ENCODE measurements around the gene ADAM12.

Gene ADAM12

DNA sequence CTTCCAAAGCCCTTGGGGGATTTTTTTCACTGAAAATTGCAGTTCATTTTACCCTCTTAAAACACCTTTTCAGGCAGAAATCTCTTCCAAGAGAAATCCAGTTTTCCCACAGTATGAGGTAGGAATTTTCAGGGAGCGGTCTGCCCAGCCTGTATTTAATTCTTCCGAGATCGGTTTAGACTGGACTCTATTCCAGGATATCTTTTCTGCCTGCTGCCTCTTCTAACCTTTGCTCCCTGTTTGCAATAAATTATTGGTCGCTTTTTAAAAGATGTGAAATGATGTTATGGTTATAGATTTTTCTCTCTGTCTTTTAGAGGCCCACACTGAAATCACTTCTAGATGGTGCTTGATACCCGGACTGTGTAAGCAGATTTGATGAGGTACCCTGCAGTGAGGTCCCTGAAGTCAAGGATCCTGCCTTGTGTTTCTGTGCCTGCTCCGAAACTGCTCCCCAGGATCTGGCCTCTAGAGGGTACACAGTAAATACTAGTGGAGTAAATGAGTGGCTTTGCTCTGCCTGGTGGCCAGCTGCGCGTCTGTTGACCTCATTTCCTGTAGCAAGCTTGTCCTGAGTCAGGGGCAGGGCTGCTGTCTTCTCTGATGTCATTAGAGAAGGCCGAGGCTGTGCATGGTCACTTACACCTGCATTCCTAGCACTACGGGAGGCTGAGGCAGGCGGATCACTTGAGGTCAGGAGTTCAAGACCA is 300.3 kb downstream of the ADAM12 start:
- no peak for DNase-seq (ENCODE audit: low read depth in 2 of 2)

- no peak for DNase-seq (ENCODE audit: low read depth in 2 of 2)
Measured at GRCh38 chr10:126087153-126087680, 301.1 kb downstream of the ADAM12 start.

DNA sequence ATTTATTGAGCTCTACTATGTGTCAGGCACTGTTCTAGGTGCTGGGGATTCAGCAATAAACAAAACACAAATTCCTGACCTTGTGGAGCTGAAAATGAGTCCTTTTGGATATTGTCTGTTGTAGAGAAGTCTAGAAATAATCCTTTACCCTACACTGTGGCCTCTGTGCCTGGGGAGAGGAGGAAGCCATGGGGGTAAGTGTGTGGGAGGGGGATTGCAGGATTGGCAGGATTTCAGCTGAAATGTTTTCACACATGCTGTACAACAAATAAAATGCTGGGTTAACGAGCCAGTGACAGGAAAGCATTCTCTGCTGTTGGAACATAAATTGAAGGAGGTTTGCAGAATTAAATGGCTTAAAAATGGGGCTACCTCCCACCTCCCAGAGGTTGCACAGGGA is 302.5 kb downstream of the ADAM12 start:
- no peak for DNase-seq (ENCODE audit: low read depth in 2 of 2)

DNA sequence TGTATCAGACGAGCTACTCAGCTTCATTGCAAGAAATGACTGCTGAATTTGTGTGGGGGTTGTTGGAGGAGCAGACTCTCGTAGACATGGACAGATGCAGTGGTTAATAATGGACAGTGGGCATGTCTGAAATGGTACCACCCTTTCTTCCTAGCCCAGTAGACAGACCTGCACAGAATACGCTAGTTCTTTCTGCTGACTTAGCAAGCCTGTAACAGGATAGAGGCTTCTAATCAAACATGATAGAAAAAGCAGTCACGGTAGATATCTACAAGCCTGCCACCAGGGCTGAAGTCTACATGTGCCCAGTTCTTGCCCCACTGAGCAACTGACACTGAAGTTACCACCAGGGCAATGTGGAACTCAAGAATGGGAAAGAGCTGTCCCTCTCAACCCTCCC is 303.9 kb downstream of the ADAM12 start:
- DNase-seq (ENCODE audit: low read depth in 2 of 2) = no peak

DNA sequence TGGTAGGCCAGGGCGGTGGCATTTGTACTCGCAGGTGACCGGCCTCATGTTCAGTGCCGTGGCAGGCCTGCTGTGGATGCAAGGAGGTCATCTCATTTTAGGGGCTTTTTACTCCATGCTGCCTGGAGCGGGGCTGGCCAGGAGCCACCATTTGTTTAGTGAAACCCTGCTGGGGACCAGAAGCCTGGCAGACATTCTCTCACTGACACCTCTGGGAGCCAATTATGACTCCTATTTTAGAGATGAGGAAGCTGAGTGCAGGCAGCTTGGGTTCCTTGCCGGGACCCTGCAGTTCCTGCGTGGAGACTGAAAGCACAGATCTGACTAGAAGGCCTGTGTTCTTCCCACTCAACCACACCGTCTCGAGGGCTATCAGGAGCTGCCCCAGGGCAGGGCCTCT is 305.3 kb downstream of the ADAM12 start:
- DNase-seq (ENCODE audit: low read depth in 2 of 2) = no peak

DNA sequence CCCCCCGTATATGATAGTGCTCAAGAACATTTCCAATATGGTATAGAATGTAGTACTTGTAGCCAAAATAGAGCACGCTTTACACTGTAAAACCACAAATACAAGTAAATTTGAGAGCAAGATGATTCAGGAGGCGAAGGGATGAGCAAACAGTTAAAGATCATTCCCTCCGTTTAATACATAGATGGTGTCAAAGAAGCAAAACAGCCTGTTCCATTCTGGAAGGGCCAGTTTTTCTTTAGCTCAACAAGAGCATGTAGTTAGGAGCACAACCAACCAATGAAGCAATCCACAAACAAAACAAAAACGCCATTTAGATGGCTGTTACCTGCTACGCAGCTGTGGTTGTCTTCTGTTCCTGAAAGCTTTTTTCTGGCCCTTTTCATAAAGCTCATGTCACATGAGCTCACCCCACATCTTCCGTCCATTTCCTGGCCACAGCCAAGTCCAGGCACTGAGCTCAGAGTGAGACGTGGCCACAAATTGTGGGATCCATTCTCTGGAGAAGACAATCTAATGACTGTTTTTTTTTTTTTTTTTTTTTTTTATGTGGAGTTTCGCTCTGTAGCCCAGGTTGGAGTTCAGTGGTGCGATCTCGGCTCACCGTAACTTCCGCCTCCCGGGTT is 306.3 kb downstream of the ADAM12 start:
- DNase-seq (ENCODE audit: low read depth in 2 of 2) = no peak

DNA sequence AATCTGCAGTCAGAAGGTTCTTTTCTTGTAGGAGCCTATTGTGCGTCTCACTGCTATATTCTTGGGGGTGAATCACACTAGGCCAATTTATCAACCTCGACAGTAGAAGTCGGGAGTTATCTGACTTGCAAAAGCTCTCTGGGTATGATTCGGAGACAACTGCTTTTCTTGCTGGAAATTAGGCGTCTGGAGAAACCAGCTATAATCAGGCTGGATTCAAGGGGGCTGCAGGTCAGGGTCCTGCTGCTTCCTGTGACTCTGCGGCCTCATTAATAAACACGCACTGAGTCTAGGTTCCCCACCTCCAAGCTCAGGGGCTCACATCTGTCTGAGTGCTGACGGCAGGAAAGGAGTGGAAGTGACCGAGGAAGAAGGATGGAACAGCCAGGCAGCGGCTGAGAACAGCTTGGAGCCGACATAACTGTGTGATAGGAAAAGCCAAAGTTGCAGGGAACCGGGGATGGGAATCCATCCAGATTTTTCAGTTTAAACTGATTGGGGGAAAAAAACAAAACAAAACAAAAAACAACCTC is 307.3 kb downstream of the ADAM12 start:
- DNase-seq (ENCODE audit: low read depth in 2 of 2) = no peak

DNA sequence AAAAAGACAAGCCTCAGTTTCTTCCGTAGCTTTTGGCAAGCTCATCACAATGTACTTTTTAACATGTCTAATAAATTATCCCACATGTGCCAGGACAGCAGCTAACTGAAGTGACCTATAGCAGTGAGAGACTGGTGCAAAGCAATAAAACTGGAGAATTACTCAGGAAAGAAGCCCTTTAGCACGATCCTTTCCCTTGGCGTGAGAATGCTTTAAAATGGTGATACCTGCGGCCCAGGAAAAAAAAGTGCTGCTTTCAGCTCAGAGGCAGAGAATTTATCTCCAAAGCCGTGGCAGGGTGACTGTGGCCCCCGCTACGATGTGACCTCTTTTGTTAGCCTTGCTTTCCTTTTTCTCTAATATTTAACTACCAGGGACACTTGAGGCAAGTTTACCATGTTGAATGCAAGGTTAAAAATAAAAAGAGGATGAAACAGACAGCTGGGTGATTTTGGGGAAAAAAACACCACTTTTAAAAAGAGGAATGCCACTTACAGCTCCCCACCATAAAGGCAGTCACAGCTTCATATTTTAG is 307.9 kb downstream of the ADAM12 start:
- DNase-seq (ENCODE audit: low read depth in 2 of 2) = no peak

GRCh38 chr10:126075009-126075408 is 313.3 kb downstream of the ADAM12 start:
- DNase-seq (ENCODE audit: low read depth in 2 of 2) = no peak

DNA sequence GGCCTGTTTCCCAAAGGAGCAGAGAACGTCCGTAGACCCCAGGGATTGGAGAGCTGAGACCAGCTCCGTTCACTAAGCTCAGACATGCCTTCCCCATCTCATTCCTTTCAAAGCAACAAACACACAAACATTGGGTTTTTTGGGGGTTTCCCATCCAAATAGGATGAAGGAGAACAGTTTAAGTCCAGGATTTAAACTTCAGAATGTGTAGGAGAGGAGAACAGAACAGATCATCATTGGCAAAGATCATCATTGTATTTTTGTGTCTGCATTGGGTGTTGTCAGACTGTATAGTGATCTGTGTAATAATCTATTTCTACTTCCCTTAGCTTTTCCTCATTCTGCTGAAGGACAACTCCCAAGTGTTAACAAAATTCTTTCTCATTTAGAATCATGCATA is 314.0 kb downstream of the ADAM12 start:
- no peak for DNase-seq (ENCODE audit: low read depth in 2 of 2)

DNA sequence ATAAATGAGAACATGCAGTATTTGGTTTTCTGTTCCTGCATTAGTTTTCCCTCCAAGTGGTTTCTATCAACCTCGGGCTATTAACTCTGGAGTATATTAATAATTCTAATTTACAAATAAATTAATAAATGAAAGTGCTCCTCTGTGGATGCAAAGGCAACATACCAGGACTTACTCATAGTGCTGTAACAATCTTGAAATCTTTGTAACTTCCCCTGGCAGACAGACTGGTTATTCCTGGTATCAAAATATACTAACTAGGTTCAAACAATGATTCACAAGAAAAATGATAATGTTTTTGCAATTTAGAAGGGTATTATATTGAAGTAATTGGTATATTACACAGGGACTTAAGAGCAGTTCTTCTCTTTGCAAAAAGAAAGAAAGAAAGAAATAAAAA is 314.7 kb downstream of the ADAM12 start:
- no peak for DNase-seq (ENCODE audit: low read depth in 2 of 2)

GRCh38 chr10:126072622-126073021 is 315.7 kb downstream of the ADAM12 start:
- no peak for DNase-seq (ENCODE audit: low read depth in 2 of 2)

GRCh38 chr10:126070476-126071215 is 317.6 kb downstream of the ADAM12 start:
- no peak for DNase-seq (ENCODE audit: low read depth in 2 of 2)

- DNase-seq (ENCODE audit: low read depth in 2 of 2) = no peak
Measured at GRCh38 chr10:126068322-126068721, 320.0 kb downstream of the ADAM12 start.

- DNase-seq (ENCODE audit: low read depth in 2 of 2) = no peak
Measured at GRCh38 chr10:126066456-126066855, 321.8 kb downstream of the ADAM12 start.

- DNase-seq (ENCODE audit: low read depth in 2 of 2) = no peak
Measured at GRCh38 chr10:126065751-126066377, 322.4 kb downstream of the ADAM12 start.

GRCh38 chr10:126064512-126064911 is 323.8 kb downstream of the ADAM12 start:
- DNase-seq (ENCODE audit: low read depth in 2 of 2) = no peak

- no peak for DNase-seq (ENCODE audit: low read depth in 2 of 2)
Measured at GRCh38 chr10:126063353-126063791, 324.9 kb downstream of the ADAM12 start.

- DNase-seq (ENCODE audit: low read depth in 2 of 2) = no peak
Measured at GRCh38 chr10:126062131-126063032, 325.9 kb downstream of the ADAM12 start.

DNA sequence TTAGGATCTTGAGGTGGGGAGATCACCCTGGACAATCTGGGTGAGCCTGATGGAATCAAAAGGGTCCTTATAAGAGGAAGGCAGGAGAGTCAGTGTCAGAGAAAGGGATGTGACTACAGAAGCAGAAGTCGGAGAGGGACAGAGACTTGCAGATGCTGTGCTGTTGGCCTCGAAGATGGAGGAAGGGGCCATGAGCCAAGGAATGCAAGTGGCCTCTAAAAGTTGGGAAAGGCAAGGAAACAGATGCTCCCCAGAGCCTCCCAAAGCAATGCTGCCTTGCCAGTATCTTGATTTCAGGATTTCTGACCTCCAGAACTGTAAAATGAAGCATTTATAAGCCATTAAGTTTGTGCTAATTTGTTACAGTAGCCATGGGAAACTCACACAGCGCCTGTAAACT is 326.8 kb downstream of the ADAM12 start:
- DNase-seq (ENCODE audit: low read depth in 2 of 2) = no peak
